Cardiac muscle cell (in vitro differentiated cells and primary cell): ENCODE data around the gene MOB3A. TPM values are rescaled to one million over a fixed set of nuclear protein-coding genes. Genes with fewer than 3 reads are reported as not detected.

ENCODE experiments used
- DNase-seq, 2 donors: peaks; one replicate each; pipeline versions ENCODE4 v3.0.0 to v3.0.0-alpha.2; 2010 to 2017; ENCODE audit warnings: low read depth in 1 of 2, low spot score in 1 of 2
- H3K27ac ChIP-seq: fragments of 200-600 bp; sonication (generic); 2 replicates; pipeline ENCODE4 v1.5.1; 2016
- H3K27me3 ChIP-seq: fragments of 200-600 bp; sonication (generic); 2 replicates; pipeline ENCODE4 v1.6.0; 2016; ENCODE audit warnings: control low read depth
- H3K36me3 ChIP-seq: fragments of 200-600 bp; sonication (generic); 2 replicates; pipeline ENCODE4 v1.5.1; 2016; ENCODE audit warnings: control low read depth
- H3K4me1 ChIP-seq: fragments of 200-600 bp; sonication (generic); 2 replicates; pipeline ENCODE4 v1.8.1; 2017; ENCODE audit warnings: low read depth, mild to moderate bottlenecking, mixed run types
- H3K4me3 ChIP-seq: fragments of 200-600 bp; sonication (generic); 2 replicates; pipeline ENCODE4 v1.5.1; 2016; ENCODE audit warnings: mild to moderate bottlenecking
- H3K9me3 ChIP-seq: fragments of 200-600 bp; sonication (generic); 2 replicates; pipeline ENCODE4 v1.5.1; 2017; ENCODE audit warnings: low read depth, mild to moderate bottlenecking, control low read depth
- polyA plus RNA-seq: library from polyadenylated mRNA; unstranded; fragments of >200 nt; fragmentation: Nextera tagmentation; extraction: Ambion mirVana; gene quantifications from 2 replicates; pipeline ENCODE4 v1.2.1, GENCODE V29; 2016
- total RNA-seq: library from RNA; depleted of rRNA; stranded (reverse); fragments of >200 nt; gene quantifications from 2 replicates; pipeline ENCODE4 v1.2.3, GENCODE V29; 2016
- TF ChIP-seq, protein P1 (sequence below): IDR thresholded peaks from 2 replicates; pipeline ENCODE4 v1.5.1; 2012; ENCODE audit warnings: low read depth, mild to moderate bottlenecking, low read length

MOB3A gene
- total RNA-seq (15.1 and 17.4 TPM in 2 replicates), polyA plus RNA-seq (21.6 and 22.0 TPM in 2 replicates)

DNA sequence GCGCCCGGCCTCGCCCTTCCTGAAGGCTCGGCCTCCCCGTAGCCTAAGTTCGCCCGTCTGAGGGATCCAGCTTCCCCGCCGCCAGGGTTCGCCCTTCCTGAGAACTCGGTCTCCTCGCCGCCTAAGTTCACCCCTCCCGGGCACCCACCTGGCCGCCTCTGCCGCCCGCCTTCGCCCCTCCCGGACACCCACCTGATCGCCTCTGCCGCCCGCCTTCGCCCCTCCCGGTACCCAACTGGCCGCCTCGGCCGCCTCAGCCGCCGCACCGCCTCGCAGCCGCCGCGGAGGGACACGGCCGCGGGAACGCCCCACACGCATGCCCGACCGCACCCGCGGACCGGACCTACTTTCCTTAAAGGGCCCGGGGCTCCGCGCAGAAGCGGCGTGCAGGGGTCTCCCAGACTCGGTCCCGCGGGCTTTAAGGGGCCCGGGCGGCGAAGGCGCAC, at the start of gene MOB3A:
MOB3A (minus strand) TSS at position 293 of the 446 bp plus-strand sequence. CDS start 17,766 bp downstream, outside the sequence.
- TF ChIP-seq, protein P1, sequence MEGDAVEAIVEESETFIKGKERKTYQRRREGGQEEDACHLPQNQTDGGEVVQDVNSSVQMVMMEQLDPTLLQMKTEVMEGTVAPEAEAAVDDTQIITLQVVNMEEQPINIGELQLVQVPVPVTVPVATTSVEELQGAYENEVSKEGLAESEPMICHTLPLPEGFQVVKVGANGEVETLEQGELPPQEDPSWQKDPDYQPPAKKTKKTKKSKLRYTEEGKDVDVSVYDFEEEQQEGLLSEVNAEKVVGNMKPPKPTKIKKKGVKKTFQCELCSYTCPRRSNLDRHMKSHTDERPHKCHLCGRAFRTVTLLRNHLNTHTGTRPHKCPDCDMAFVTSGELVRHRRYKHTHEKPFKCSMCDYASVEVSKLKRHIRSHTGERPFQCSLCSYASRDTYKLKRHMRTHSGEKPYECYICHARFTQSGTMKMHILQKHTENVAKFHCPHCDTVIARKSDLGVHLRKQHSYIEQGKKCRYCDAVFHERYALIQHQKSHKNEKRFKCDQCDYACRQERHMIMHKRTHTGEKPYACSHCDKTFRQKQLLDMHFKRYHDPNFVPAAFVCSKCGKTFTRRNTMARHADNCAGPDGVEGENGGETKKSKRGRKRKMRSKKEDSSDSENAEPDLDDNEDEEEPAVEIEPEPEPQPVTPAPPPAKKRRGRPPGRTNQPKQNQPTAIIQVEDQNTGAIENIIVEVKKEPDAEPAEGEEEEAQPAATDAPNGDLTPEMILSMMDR = peak; percentile 49
- Histone ChIP-seq H3K4me3 (peak within 1 kb of the TSS; percentile 53), H3K9me3 (no peaks in the 10 kb centered on the region), H3K4me1 (peaks cover 4% of the 10 kb centered on the region), H3K27ac (peak within 1 kb of the TSS; percentile 83), H3K27me3 (no peaks in the 10 kb centered on the region), H3K36me3 (no peaks in the 10 kb centered on the region)
- DNase-seq = peak; percentile 90 to 96

DNA sequence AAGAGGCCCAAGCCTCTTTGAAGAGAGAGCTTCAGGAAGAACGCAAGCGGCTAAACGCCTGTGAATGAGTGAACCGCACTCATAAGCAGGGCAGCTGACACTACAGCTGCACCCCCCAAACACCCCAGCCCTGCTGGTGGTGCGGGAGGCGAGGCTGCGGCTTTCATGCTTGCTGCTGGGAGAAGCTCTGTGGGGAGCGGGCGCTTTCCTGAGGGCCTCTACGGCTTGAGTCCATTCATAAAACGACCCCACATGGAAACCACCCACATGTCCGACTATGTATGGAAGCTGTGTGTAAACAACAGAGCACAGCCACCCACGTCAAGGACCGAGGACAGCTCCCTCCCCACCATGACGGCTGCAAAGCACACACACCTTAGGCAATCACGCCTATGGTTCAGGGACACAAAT, 49.7 kb upstream of the MOB3A start:
- DNase-seq = peak in 1 of 2 donors; percentile 29
- Histone ChIP-seq H3K27me3 (no peaks in the 10 kb centered on the region), H3K9me3 (no peaks in the 10 kb centered on the region), H3K4me3 (no peak overlapping the region), H3K27ac (no peak overlapping the region), H3K36me3 (no peaks in the 10 kb centered on the region), H3K4me1 (peaks cover 10% of the 10 kb centered on the region)
- TF ChIP-seq, protein P1 = no peak

DNA sequence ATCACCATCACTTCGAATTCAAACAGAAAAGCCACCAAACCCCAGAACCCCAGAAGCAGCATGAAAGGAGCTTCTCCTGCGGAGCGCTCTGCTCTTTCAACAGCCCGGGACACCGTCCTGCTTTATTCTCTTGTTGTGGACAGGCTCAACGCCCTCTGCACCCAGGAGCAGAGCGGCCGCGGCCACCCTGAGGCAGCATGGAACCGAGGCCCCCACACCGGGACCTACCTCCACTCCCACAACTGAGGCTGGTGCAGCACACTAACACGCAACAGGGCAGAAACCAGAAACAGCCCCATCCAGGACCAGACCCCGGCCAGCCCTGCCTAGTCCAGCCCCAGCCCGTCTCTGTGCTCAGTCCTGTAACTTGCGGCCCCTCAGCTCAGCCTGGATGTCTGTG, 48.1 kb upstream of the MOB3A start:
- no peaks in the 10 kb centered on the region for H3K4me1 ChIP-seq
- H3K27ac ChIP-seq = no peak overlapping the region
- no peaks in the 10 kb centered on the region for H3K27me3 ChIP-seq
- no peaks in the 10 kb centered on the region for H3K36me3 ChIP-seq
- no peaks in the 10 kb centered on the region for H3K9me3 ChIP-seq
- TF ChIP-seq, protein P1 = no peak
- DNase-seq = no peak
- H3K4me3 ChIP-seq = no peak overlapping the region

DNA sequence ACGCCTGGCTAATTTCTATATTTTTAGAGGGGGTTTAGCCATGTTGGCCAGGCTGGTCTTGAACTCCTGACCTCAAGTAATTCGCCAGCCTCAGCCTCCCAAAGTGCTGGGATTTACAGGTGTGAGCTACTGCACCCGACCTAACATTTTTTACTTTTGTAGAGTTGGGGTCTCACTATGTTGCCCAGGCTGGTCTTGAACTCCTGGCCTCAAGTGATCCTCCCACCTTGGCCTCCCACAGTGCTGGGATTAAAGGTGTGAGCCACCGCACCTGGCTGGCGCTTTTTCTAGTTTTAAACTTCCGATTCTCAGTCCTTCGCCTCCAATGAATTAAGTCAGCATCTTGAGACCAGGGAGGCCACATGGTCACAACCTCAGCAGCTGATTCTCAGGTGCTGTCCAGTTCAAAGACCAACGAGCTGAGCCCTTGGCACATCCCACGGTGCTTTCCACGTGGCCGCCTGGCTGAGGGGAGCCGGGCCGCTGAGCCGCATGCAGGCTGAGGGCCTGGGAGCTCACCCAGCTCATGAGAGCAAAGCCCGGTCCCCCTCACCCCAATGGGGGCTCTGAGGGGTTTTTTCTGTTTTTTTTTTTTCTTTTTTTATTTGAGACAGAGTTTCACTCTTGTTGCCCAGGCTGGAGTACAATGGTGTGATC, 46.2 kb upstream of the MOB3A start:
- Histone ChIP-seq H3K27me3 (no peaks in the 10 kb centered on the region), H3K4me1 (no peaks in the 10 kb centered on the region), H3K4me3 (no peak overlapping the region), H3K36me3 (peaks cover 6% of the 10 kb centered on the region), H3K27ac (no peak overlapping the region), H3K9me3 (no peaks in the 10 kb centered on the region)
- TF ChIP-seq, protein P1 = no peak
- DNase-seq = no peak

DNA sequence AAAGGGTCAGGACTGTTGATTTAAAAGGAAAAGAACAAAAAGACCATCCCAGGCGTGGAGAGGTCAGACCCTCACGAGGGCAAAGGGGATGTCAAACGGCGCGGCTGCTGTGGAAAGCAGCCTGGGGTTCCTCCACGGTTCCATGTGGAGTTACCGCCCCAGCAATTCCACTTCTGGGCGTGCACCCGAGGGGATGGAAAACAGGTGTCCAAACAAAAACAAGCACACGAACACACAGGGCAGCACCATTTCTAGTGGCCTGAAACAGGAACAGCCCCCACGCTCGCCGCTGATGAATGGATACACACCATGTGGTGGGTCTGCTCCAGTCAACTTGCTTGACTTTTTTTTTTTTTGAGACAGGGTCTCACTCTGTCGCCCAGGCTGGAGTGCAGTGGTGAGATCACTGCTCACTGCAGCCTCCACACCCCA, 44.0 kb upstream of the MOB3A start:
- Histone ChIP-seq H3K9me3 (no peaks in the 10 kb centered on the region), H3K4me3 (no peak overlapping the region), H3K4me1 (no peaks in the 10 kb centered on the region), H3K27ac (no peak overlapping the region), H3K36me3 (peaks cover 9% of the 10 kb centered on the region), H3K27me3 (no peaks in the 10 kb centered on the region)
- TF ChIP-seq, protein P1 = no peak
- no peak for DNase-seq
